NB4 (cell line): ENCODE measurements around the gene SPSB1.

ENCODE experiments used
- POLR2A ChIP-seq: IDR thresholded peaks from 2 replicates; pipeline ENCODE4 v1.6.1; 2011; ENCODE audit warnings: mild to moderate bottlenecking; ENCODE audit not compliant: insufficient read length; ENCODE audit errors: extremely low read depth
- TF ChIP-seq, protein P1 (sequence below): IDR thresholded peaks from one replicate; pipeline ENCODE4 v1.5.1; 2012; ENCODE audit warnings: low read depth, low read length

DNA sequence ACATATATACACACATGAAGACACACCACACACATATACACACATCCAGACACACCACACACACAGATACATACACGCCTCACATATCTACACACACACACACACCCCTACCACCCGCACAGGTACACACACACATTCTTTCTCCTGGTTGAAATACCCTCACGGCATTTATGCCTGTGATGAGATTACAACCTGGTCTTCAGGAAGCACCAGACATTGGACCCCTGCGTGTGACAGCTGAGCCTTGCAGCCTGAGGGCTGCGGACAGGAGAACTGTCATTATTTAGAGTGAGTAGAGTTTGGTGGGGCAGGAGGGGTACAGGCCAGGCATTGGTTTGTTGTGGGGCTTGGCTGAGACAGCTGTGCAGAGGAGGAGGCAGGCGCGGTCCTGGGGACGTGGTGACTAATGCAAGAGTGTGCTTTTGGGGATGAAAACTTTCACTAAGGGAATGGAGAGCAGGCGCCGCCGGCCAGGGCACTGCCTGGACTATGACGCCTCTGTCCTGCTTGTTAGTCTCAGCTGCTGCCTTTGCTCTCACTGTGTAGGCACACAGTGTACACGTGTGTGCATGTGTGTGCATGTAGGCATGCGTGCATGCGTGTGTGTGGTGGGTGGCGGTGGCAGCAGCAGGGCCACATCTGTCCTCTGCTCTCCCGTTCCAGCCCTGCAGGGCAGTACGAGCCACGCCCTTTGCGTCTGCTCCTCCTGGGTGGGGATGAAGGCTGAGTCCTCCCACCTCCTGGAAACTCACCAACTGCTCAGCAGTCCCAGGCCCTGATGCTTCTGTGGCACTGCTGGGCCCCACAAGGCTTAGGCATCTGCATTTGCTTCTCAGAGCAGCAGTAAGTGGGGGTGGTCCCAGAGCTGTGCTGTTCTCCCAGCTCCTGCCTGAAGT, 57.6 kb downstream of the SPSB1 start:
- no peak for TF ChIP-seq POLR2A
- TF ChIP-seq, protein P1, sequence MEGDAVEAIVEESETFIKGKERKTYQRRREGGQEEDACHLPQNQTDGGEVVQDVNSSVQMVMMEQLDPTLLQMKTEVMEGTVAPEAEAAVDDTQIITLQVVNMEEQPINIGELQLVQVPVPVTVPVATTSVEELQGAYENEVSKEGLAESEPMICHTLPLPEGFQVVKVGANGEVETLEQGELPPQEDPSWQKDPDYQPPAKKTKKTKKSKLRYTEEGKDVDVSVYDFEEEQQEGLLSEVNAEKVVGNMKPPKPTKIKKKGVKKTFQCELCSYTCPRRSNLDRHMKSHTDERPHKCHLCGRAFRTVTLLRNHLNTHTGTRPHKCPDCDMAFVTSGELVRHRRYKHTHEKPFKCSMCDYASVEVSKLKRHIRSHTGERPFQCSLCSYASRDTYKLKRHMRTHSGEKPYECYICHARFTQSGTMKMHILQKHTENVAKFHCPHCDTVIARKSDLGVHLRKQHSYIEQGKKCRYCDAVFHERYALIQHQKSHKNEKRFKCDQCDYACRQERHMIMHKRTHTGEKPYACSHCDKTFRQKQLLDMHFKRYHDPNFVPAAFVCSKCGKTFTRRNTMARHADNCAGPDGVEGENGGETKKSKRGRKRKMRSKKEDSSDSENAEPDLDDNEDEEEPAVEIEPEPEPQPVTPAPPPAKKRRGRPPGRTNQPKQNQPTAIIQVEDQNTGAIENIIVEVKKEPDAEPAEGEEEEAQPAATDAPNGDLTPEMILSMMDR, result no peak
